Activated CD8-positive, alpha-beta T cell treated with anti-CD3 and anti-CD28 coated beads for 36 hours (primary cell): Measurements from ENCODE around the gene ZBTB32. TPM values are rescaled to one million over a fixed set of nuclear protein-coding genes. Genes with fewer than 3 reads are reported as not detected.

ENCODE experiments used
- ATAC-seq: fragments of 200-7000 bp; cut with Tn5 transposase; one replicate; pipeline ENCODE4 v1.10.0; 2021; ENCODE audit warnings: mild to moderate bottlenecking, moderate library complexity
- CTCF ChIA-PET: fragments of 350-600 bp; sonication (Branson Sonifier 250); formaldehyde crosslinking; loops from one replicate; lab custom pipeline; 2021; ENCODE audit warnings: antibody characterized with exemption; lab: Charles Lee
- POLR2A ChIA-PET: fragments of 350-600 bp; sonication (Branson Sonifier 250); formaldehyde crosslinking; loops from one replicate; lab custom pipeline; 2021; ENCODE audit warnings: antibody characterized with exemption; lab: Charles Lee
- DNase-seq: peaks from one replicate; pipeline ENCODE4 v3.0.0-alpha.2; 2020
- H3K27ac Mint-ChIP-seq: one replicate; pipeline ENCODE4 v1.8.0; 2021; ENCODE audit warnings: mild to moderate bottlenecking, mixed read lengths
- H3K27me3 Mint-ChIP-seq: one replicate; pipeline ENCODE4 v1.8.0; 2021; ENCODE audit warnings: mixed read lengths
- H3K36me3 Mint-ChIP-seq: one replicate; pipeline ENCODE4 v1.8.0; 2021; ENCODE audit warnings: low read depth, mixed read lengths
- H3K4me1 Mint-ChIP-seq: one replicate; pipeline ENCODE4 v1.8.0; 2021; ENCODE audit warnings: low read depth, mixed read lengths
- H3K4me3 Mint-ChIP-seq: one replicate; pipeline ENCODE4 v1.8.0; 2021; ENCODE audit warnings: mild to moderate bottlenecking, moderate library complexity, mixed read lengths
- H3K9me3 Mint-ChIP-seq: one replicate; pipeline ENCODE4 v1.8.0; 2021; ENCODE audit warnings: mixed read lengths
- intact Hi-C: fragments of 100-400 bp; cut with micrococcal nuclease; formaldehyde crosslinking; loops from one replicate; pipeline ENCODE4 v1.10.0; 2022
- total RNA-seq, 2 experiments: library from RNA; stranded (reverse); gene quantifications; one replicate each; pipeline ENCODE4 v1.2.3, GENCODE V29; 2021
- TF ChIP-seq, protein P1 (sequence below): fragments of 200-600 bp; IDR thresholded peaks from one replicate; pipeline ENCODE4 v1.8.0; 2022; ENCODE audit warnings: antibody characterized with exemption, mild to moderate bottlenecking

ZBTB32 gene
- total RNA-seq, 2 experiments from 2014 or later = 410 to 420 TPM

DNA sequence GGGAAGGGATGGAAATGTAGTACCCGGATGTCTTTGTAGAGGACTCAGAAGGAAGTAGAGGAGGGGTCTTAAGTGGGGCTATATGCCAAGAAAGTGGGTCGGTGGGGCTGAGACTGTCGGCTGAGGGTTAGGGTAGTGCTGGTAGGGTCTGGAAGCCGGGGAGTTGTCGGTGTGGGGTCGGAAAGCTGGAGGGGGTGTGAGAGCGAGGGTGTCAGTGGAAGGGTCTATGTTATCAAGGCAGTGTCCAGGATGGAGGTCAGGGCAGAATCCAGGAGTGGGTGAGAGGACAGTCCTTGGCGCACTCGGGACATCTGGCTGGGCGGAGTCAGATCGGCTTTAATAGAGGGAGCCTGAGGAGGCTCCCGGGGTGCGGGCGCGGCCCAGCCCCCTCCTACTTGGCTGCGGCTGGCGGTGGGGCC is 50.8 kb downstream of the ZBTB32 start:
- no peak for ATAC-seq
- Mint-ChIP-seq H3K9me3 (no peaks in the 10 kb centered on the region), H3K4me1 (peaks cover 25% of the 10 kb centered on the region), H3K36me3 (peaks cover 21% of the 10 kb centered on the region), H3K4me3 (peak overlapping the region; percentile 1), H3K27ac (no peak overlapping the region), H3K27me3 (peaks cover 7% of the 10 kb centered on the region)
- ChIA-PET POLR2A (interaction anchor here (1.1 to 2.6 kb wide), 3 partner anchors 10 to 17 kb away, joined by 3 to 19 read pairs (median 4); partner anchors contain the start of genes PSENEN and U2AF1L4), CTCF (no interaction called here)
- TF ChIP-seq, protein P1, sequence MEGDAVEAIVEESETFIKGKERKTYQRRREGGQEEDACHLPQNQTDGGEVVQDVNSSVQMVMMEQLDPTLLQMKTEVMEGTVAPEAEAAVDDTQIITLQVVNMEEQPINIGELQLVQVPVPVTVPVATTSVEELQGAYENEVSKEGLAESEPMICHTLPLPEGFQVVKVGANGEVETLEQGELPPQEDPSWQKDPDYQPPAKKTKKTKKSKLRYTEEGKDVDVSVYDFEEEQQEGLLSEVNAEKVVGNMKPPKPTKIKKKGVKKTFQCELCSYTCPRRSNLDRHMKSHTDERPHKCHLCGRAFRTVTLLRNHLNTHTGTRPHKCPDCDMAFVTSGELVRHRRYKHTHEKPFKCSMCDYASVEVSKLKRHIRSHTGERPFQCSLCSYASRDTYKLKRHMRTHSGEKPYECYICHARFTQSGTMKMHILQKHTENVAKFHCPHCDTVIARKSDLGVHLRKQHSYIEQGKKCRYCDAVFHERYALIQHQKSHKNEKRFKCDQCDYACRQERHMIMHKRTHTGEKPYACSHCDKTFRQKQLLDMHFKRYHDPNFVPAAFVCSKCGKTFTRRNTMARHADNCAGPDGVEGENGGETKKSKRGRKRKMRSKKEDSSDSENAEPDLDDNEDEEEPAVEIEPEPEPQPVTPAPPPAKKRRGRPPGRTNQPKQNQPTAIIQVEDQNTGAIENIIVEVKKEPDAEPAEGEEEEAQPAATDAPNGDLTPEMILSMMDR = no peak
- no peak for DNase-seq
- intact Hi-C loops = no loop called here

DNA sequence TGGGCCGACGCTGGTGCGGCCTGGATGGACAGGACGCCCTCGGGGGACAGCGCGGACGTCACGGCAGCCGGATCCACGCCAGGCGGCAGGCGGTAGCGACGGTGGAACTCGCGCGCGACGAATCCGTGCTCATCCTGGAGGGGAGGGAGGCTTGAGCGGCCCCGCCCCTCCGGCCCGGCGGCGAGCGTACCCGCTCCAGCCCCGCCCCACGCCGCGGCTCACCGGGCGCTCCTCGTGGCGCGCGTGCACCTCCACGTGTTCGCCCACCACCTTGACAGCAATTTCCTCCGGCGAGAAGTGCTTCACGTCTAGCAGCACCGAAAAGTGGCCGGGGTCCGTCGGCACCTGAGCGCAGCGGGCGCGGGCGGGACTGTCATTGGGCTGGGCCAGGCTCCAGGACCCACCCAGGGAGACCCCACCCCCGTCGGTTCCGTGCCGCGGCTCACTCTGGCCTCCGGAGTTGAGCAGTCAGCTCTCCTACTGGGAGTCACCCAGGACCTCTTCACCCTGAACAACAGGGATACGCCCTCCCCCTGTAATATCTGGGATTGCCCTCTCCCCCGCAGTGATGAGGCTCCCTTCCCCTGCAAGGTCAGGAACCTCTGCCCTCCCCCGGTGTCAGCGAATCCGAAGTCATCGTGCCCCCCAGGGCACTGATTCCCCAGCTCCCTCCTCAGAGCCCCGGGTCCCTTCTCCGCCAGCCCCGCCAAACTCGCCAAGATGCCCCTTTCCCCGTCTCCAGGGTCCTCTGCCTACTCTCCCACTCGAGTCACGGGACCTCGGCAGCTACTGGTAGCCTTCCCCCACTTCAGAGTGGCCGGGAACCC is 51.4 kb downstream of the ZBTB32 start:
- ATAC-seq = no peak
- CTCF ChIA-PET = interaction anchor here (0.8 to 1.0 kb wide), 2 partner anchors 12 to 61 kb away, joined by 3 to 4 read pairs; no protein-coding TSS in a partner anchor
- peak; percentile 67 for DNase-seq
- POLR2A ChIA-PET = interaction anchor here (1.0 to 2.6 kb wide), 4 partner anchors 8 to 17 kb away, joined by 3 to 19 read pairs (median 6); partner anchors contain the start of genes IGFLR1, LIN37, PSENEN and U2AF1L4
- Mint-ChIP-seq H3K4me1 (peaks cover 23% of the 10 kb centered on the region), H3K9me3 (no peaks in the 10 kb centered on the region), H3K36me3 (peaks cover 24% of the 10 kb centered on the region), H3K27me3 (peaks cover 7% of the 10 kb centered on the region), H3K4me3 (peak overlapping the region; percentile 89), H3K27ac (no peak overlapping the region)
- TF ChIP-seq, protein P1 = no peak
- intact Hi-C loops = no loop called here

- intact Hi-C loops = no loop called here
- ChIA-PET POLR2A (interaction anchor here (0.6 to 2.6 kb wide), 8 partner anchors 9 to 44 kb away, joined by 4 to 19 read pairs (median 4); partner anchors contain the start of genes IGFLR1, LIN37, PSENEN and U2AF1L4), CTCF (interaction anchor here (0.8 to 1.3 kb wide), 4 partner anchors 9 to 62 kb away, joined by 3 to 4 read pairs (median 4); partner anchors contain the start of genes PSENEN and U2AF1L4)
- Mint-ChIP-seq H3K27me3 (peaks cover 7% of the 10 kb centered on the region), H3K4me1 (peaks cover 23% of the 10 kb centered on the region), H3K4me3 (peak within 1 kb of the TSS; percentile 89), H3K9me3 (no peaks in the 10 kb centered on the region), H3K27ac (peak within 1 kb of the TSS; percentile 94), H3K36me3 (peaks cover 27% of the 10 kb centered on the region)
- peak; percentile 23 for DNase-seq
- TF ChIP-seq, protein P1 = no peak
- no peak for ATAC-seq
These were observed 52.2 kb downstream of the ZBTB32 start, which contains the start of gene HSPB6 for GRCh38 chr19:35756377-35757230. Gene HSPB6, minus strand, starts transcription at chr19:35757029. Its CDS starts 21 bp downstream, at chr19:35757008.

DNA sequence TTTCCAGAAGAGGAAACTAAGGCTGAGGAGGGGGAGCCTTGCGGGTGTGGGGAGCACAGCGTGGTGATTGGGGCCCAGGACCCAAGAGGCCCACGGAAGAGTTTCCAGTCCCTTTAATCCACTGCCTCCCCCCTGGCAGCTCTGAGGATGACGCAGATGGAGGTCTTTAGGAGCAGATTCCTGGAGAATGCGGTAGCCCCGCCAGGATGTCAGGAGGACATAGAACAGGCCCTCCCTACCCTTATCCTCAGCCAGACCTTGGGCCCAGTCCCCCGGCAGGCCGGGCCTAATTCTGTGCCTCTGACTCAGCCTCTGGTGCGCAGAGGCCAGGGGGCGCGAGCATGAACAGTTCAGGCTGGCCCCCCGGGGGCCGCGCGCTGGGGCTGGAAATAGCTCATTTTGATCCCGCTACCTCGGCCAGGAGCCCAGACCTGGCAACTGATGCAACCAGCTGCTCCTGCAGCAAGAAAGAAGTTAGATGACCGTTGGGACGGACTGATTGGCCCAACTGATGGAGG is 52.9 kb downstream of the ZBTB32 start:
- peak; percentile 27 for ATAC-seq

More for the DNA sequence above, 52.9 kb downstream of the ZBTB32 start:
- Mint-ChIP-seq H3K27me3 (peaks cover 7% of the 10 kb centered on the region), H3K9me3 (no peaks in the 10 kb centered on the region), H3K36me3 (peaks cover 32% of the 10 kb centered on the region), H3K27ac (peak overlapping the region; percentile 94), H3K4me3 (peak overlapping the region; percentile 89), H3K4me1 (peaks cover 23% of the 10 kb centered on the region)
- TF ChIP-seq, protein P1 = no peak
- intact Hi-C loops = no loop called here
- POLR2A ChIA-PET = interaction anchor here (0.6 to 2.6 kb wide), 7 partner anchors 9 to 45 kb away, joined by 4 to 19 read pairs (median 4); partner anchors contain the start of genes LIN37, PSENEN and U2AF1L4
- DNase-seq = peak; percentile 72
- CTCF ChIA-PET = interaction anchor here (1.0 to 1.3 kb wide), 2 partner anchors 9 to 12 kb away, joined by 3 to 4 read pairs; partner anchors contain the start of genes PSENEN and U2AF1L4
